Head of caudate nucleus (tissue), 42 donors: ENCODE measurements around the gene EXOC6.
A peak's percentile ranks its signal among the peaks of the same experiment; 100 is the strongest.

Source experiments
- DNase-seq, 42 donors: peaks; one replicate each; pipeline versions ENCODE4 v3.0.0 to v3.0.0-alpha.2; 2020 to 2021; ENCODE audit warnings: mixed read lengths in 7 of 42
- intact Hi-C: fragments of 100-400 bp; cut with DNase I; formaldehyde crosslinking; loops from one replicate; pipeline ENCODE4 v1.15.0; 2022

EXOC6 gene

GRCh38 chr10:93067443-93068365, 219.4 kb downstream of the EXOC6 start:
- intact Hi-C loops: no loop called here
- DNase-seq: peak in 1 of 42 donors; percentile 22

DNA sequence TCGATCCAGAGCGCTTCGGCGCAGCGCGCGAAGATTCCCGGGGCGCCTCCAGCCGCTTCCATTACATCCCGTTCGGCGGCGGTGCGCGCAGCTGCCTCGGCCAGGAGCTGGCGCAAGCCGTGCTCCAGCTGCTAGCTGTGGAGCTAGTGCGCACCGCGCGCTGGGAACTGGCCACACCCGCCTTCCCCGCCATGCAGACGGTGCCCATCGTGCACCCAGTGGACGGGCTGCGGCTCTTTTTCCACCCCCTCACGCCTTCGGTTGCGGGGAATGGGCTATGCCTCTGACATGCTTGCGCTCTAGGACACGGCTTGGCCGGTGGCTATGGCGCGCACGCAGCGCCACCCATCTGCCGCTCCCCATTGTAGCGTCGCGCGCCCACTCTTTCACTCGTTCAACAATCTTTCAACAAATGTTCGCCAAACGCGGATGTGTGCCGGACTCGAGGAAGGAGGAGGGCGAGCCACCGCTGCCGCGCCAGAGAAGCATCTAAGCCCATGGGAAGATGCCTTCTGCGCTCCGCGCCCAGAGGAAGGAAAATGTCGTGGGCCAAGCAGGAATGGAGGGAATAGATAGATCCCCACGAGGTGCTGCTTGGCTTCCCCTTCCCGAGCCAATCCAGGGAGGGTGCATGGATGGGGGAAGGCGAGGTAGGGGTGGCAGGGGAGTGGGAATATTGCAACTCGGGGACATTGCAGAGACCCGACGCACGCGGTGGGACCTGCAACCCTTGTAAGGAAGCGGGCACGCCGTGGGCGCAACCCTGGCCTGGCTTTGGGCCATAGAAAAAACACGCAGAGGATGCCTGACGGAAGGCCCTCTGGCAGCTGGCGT, 220.3 kb downstream of the EXOC6 start:
- peak in 7 of 42 donors; percentile 30 to 43 (median 37) for DNase-seq
- intact Hi-C loops: no loop called here

DNA sequence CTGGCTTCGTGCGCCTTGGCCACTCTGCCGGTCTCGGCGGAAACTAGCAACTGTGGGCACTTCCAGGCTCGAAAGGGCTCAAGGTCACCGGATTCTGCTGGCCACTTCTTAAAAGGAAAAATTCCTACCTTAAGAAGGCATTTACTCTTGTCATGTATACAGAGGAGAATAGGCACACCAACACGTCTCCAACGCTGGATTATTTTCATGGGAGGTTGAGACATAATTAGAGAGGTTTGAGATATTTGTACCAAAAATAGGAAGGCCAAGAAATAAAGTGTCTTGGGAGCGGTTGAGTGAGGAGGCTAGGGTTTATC, 220.9 kb downstream of the EXOC6 start:
- DNase-seq: no peak
- intact Hi-C loops: no loop called here

DNA sequence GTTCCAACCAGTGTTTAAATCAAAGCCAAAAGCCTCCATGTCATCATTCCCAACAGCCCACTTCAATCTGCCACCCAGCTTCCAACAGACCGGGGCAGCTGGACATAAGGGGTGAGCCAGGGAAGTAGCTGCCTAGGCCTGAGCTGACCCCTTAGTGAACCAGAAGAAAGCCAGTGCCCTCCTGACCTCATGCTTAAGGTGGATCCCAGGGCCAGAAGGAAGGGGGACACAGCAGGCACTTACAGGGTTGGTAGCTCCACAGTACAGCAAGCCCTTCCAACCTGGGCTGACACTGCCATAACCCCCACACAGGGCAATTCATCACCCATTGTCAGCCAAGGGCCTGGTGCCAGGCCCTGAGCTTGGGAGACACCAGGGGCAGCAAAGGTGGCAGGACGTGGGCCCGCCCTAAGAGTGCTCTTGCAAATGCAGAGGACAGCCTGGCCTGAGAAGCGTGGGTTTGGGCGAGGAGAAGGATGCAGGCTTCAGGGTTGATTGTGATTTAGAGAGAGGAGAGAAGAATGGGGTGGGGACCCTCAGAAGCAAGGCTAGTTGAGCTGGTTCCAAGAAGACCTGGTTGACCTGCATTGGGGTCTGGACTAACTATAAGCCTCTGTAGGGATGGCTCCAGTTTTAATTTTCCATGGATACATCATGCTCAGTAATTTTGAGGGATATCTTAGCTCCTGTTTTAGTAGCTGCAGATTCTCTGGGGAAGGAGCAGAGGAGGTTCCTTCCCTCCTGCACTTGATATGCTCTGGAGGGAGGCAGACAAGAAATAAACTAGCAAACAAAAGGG, 222.3 kb downstream of the EXOC6 start:
- peak in 2 of 42 donors; percentile 22 to 27 for DNase-seq
- intact Hi-C loops: no loop called here

DNA sequence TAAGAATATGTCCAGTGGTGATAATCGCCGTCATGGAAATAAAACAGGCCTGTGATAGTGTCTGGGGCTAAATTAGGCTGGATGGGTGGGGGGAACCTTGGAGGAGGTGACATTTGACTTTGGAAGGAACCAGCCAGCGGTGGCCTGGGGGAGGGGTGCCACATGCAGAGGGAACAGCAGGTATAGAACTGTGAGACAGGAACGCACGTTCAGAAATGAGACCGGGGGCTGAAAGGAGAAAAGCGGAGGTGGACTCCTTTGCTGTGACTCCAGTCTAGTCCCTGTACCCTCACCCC, 222.8 kb downstream of the EXOC6 start:
- intact Hi-C loops: no loop called here
- DNase-seq: peak in 2 of 42 donors; percentile 22 to 36

- peak in 2 of 42 donors; percentile 33 to 40 for DNase-seq
- intact Hi-C loops: no loop called here
Observed at GRCh38 chr10:93071674-93072224, 223.4 kb downstream of the EXOC6 start.

DNA sequence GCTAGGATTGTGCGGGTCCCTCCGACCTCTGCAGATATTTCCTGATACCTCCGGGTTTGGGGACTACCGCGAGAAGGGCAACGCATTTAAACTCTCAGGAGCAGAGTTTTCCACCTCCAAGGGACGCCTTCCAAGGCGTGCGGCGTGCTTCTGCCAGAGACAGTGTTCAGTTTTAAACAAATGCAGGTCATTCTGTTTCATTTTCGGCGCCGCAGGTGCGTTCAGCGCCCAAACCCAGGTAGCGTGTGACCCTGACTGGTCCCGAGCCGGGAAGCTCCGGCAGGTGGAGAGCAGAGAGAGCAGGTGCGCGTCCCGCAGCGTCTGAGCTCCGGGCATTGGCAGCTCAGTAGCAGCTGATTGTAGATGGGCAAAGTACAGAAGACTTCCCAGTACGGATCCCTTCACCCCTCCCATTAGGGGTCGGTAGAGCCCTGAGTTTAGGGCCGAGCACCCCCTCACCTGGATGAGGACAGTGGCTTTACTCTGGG, 223.9 kb downstream of the EXOC6 start:
- peak in 2 of 42 donors; percentile 33 to 34 for DNase-seq
- intact Hi-C loops: no loop called here

DNA sequence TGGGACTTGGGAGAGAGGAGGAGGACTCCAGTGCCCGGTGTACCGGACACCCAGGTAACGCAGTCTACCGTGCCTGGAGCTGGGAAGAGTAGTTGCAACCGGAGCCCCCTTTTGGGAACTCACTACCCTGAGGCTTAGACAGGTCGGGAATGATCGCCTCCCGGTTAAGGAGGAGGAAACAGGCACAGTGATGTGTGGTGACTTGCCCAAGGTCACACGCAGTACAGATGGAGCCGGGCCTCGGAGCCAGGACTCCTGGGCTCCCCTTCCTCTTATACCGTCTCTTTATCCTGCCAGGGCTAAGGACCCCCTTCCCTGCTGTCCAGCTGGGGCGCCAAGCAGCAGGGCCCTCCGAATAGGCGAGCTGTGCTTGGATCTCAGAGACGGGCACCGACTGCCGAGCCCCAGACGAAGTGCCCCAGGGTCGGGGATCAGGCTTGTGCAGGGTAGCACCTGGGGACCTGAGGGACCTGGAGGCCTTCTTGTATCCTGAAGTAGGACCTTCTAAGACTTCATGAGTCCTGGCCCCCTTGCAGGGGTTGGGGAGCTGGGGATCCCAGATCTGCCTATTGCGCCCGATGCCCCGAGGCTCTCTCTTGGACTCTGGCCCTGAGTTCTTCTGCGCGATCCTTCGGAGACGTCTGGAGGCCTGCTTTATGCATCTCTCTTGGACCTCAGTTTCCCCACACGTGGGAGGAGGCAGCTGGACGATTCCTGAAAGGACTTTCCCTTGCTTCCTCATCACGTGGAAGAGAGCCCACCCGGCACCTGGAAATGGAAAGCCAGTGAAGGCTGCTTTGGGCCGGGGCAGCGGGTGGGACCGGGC, 224.6 kb downstream of the EXOC6 start:
- intact Hi-C loops: no loop called here

DNA sequence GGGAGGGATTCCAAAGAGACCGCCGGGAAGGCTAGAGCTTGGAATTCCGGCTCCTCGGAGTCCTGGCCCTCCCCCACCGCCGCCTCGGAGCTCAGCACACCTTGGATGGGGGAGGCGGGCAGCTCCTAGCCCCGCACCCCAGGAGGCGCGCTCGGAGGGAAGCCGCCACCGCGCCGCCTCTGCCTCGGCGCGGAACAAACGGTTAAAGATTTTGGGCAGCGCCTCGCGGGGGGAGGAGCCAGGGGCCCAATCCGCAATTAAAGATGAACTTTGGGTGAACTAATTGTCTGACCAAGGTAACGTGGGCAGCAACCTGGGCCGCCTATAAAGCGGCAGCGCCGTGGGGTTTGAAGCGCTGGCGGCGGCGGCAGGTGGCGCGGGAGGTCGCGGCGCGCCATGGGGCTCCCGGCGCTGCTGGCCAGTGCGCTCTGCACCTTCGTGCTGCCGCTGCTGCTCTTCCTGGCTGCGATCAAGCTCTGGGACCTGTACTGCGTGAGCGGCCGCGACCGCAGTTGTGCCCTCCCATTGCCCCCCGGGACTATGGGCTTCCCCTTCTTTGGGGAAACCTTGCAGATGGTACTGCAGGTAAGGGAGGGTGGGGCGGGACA, 225.3 kb downstream of the EXOC6 start, which contains the start of gene CYP26A1:
TSS of gene CYP26A1 (plus strand) at position 355 of the 608 bp plus-strand sequence. CDS start at position 397, 42 bp downstream.
- intact Hi-C loops: no loop called here
- peak in 6 of 42 donors; percentile 15 to 50 (median 40) for DNase-seq

More for the DNA sequence above, 224.6 kb downstream of the EXOC6 start:
- DNase-seq: peak in 2 of 42 donors; percentile 32 to 40

- intact Hi-C loops: no loop called here
- DNase-seq: peak in 2 of 42 donors; percentile 34 to 39
Observed at GRCh38 chr10:93074147-93074596, 225.9 kb downstream of the EXOC6 start.

DNA sequence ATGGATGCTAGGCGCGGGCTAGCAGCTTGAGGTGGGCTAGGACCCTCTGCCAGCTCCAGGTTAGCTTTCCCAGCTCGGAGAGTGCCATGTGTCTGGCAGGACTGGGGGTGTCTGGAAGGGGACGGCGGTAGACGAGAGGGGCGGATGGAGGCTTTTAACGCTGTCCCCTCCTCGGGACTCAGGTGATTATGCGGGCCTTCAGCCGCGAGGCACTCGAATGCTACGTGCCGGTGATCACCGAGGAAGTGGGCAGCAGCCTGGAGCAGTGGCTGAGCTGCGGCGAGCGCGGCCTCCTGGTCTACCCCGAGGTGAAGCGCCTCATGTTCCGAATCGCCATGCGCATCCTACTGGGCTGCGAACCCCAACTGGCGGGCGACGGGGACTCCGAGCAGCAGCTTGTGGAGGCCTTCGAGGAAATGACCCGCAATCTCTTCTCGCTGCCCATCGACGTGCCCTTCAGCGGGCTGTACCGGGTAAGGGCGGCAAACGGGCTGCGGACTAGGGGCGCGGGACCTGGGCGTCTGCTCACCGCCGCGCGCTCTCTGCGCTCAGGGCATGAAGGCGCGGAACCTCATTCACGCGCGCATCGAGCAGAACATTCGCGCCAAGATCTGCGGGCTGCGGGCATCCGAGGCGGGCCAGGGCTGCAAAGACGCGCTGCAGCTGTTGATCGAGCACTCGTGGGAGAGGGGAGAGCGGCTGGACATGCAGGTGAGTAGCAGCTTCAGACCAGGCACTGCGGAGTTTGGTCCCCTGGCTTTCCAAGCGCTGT, 226.5 kb downstream of the EXOC6 start:
- intact Hi-C loops: no loop called here
- peak in 2 of 42 donors; percentile 29 to 41 for DNase-seq

DNA sequence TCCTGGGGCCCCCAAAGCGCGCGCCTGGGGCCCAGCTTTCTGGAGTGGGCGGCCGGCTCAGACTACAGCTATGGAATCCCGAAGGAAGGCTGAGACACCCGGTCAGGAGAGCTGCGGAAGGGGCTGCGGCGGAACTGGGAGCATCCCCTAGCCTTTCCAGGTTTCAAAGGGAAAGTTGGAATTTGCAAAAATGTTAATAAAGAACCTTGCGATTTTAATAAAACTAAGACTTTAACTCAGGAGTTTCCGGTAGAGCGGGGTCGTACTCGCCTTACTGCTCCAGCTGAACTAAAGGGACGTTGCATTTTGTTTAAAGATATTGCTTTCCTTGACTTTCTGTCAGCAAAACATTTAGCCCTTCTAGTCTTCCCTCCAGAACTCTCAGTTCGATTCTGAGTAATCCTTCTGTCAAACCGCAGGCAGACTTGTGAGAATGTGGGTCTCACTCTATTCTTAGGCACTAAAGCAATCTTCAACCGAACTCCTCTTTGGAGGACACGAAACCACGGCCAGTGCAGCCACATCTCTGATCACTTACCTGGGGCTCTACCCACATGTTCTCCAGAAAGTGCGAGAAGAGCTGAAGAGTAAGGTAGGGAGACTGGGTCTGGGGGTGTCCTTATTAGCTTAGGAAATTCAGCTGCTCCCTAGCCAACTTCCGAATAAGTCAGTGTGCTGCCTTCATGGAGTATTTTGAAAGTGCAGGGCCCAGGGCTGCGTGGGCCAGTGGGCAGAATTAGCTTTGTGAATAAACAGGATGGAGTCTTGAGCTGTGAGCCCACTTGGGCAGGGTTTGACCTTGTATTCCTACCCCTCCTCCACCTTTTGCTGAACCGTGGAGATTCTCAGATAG, 227.3 kb downstream of the EXOC6 start:
- DNase-seq: peak in 2 of 42 donors; percentile 18 to 24
- intact Hi-C loops: no loop called here

DNA sequence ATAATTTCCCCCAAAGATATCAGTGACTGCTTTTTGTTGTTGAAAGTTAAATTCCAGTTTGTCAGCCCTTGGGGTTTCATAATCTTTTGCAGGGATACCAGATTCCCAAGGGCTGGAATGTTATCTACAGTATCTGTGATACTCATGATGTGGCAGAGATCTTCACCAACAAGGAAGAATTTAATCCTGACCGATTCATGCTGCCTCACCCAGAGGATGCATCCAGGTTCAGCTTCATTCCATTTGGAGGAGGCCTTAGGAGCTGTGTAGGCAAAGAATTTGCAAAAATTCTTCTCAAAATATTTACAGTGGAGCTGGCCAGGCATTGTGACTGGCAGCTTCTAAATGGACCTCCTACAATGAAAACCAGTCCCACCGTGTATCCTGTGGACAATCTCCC, 228.6 kb downstream of the EXOC6 start:
- DNase-seq: peak in 2 of 42 donors; percentile 4 to 8
- intact Hi-C loops: no loop called here

DNA sequence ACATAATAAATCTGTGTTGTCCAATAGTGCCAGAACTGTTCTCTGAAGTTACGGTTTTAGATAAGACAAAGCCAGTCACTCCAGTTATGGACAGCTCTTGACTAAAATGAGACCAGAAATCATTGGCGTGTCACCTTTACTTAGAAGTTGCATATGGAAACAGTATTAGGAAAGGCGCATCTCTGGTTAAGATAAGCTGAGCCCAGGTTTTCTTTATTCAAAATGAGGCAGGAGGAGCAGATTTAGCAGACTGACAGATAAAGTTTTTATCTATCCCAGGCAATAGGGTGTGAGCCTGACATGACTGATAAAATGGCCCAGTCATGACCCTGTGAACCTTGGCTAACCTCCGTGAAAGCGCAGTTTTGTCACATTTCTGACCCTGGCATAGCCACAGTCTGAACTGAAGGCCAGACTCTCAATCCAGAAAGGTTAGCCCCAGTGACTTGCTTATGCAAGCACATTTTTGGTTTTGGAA, 229.6 kb downstream of the EXOC6 start:
- peak in 1 of 42 donors; percentile 1 for DNase-seq
- intact Hi-C loops: no loop called here

GRCh38 chr10:93079663-93080349, 231.5 kb downstream of the EXOC6 start:
- DNase-seq: peak in 2 of 42 donors; percentile 6 to 19
- intact Hi-C loops: loop anchor here (10.0 kb wide), 2 partner anchors 215 to 275 kb away; no protein-coding TSS in a partner anchor
